Mucosa of stomach (tissue), 1 donor: ENCODE measurements around the gene CHMP2A.
"Not testable (repeated sequence)": the region's sequence is repeated elsewhere in the genome, so short reads cannot be mapped to it uniquely, and the experiment has no call there.

ENCODE experiments used
- H3K27me3 ChIP-seq: one replicate; pipeline ENCODE4 v1.7.0; 2013; ENCODE audit warnings: mild to moderate bottlenecking, low read length; ENCODE audit not compliant: control insufficient read depth, insufficient read depth
- H3K36me3 ChIP-seq: one replicate; pipeline ENCODE4 v1.7.0; 2013; ENCODE audit warnings: low read length; ENCODE audit not compliant: control insufficient read depth, insufficient read depth
- H3K4me1 ChIP-seq: one replicate; pipeline ENCODE4 v1.7.0; 2013; ENCODE audit warnings: mild to moderate bottlenecking, low read length; ENCODE audit not compliant: control insufficient read depth, insufficient read depth
- H3K4me3 ChIP-seq: one replicate; pipeline ENCODE4 v1.7.0; 2013; ENCODE audit warnings: low read length
- H3K9ac ChIP-seq: one replicate; pipeline ENCODE4 v1.7.0; 2013; ENCODE audit warnings: mild to moderate bottlenecking, low read length, moderate library complexity
- H3K9me3 ChIP-seq: one replicate; pipeline ENCODE4 v1.7.0; 2013; ENCODE audit warnings: mild to moderate bottlenecking, low read length, moderate library complexity; ENCODE audit not compliant: control insufficient read depth
- donor health status: Pancreatic carcinoma.

The CHMP2A gene

DNA sequence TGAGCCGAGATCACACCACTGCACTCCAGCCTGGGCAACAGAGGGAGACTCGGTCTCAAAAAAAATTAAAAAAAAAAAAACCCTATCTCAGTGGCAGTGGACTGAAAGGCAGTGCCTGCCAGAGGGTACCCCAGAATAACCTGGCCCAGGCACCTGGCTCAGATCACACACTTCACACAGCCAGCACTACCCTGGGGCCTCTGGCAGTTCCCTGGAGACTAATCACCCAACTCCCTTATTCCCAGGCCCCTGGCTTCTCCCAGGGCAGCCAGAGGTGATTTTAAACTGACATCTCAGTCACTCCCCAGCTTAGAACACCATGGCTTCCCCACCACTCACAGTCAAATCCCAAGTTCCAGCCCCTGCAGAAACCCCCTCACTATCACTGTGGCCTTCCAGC, 39.6 kb downstream of the CHMP2A start:
- Histone ChIP-seq H3K9ac (no peak overlapping the region), H3K4me3 (no peak overlapping the region), H3K4me1 (peaks cover 38% of the 10 kb centered on the region), H3K27me3 (no peaks in the 10 kb centered on the region), H3K36me3 (no peaks in the 10 kb centered on the region), H3K9me3 (no peaks in the 10 kb centered on the region)

DNA sequence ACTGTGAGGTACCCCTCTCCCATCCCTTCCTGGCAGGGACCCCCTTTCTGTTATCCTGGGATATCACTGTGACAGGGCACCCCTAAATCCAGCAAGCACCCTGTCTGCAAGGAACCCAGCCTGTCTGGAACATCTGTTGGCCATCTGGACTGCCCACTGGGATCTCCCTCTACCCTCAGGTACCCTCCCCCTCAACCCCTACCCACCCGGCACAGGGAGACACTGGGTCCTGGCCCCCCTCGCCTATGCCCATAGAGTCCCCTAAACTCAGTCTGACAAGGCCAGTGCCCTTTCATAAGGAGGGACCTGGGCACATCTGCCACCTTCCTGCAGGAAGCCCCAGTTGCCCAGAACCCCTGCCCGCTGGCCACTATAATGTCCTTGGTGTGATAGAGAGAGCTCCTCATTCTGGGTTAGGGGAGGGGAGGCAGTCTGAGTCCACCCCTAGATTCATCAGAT, 40.3 kb downstream of the CHMP2A start:
- Histone ChIP-seq H3K4me3 (no peak overlapping the region), H3K4me1 (peaks cover 38% of the 10 kb centered on the region)

DNA sequence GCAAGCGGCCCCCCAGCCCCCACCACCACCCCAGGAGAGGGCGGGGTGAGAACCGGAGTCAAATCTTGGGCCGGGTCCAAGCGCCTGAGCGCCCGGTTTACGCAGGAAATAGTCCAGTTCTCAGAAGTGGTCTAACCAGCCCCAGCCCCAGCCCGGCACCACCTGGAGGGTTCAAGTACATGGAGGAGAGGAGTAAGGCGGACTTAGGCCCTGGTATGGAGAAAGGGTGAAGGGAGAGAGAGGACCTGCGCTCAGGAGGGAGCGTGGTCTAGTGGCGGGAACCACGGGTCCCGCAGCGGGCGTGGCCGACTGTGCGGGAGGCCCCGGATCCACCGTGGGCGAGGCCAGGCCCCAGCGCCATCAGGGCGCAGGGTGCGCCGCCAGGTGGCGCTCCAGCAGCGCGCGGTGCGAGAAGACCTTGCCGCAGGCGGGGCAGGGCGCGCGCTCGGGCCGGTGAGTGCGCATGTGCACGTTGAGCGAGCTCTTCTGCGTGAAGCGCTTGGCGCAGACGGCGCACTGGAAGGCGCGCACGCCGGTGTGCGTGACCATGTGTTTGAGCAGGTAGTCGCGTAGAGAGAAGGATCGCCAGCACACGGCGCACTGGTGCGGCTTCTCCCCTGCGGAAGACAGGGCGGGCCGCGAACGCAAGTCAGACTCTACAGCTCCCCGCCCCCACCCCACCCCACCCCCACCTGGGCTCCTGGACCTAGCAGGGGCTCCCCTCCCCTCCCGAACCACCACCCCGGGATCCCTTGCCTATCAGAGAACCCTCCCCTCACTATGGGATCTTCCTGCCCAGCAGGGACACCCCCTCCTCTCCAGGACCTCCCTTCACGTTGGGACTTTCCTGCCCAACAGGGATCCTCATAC, 41.0 kb downstream of the CHMP2A start:
- H3K9ac ChIP-seq, result peak overlapping the region; percentile 69
- H3K4me1 ChIP-seq, result peaks cover 38% of the 10 kb centered on the region
- H3K4me3 ChIP-seq, result no peak overlapping the region
- H3K27me3 ChIP-seq, result no peaks in the 10 kb centered on the region
- no peaks in the 10 kb centered on the region for H3K36me3 ChIP-seq
- no peaks in the 10 kb centered on the region for H3K9me3 ChIP-seq

More for the DNA sequence above, 40.3 kb downstream of the CHMP2A start:
- Histone ChIP-seq H3K9me3 (no peaks in the 10 kb centered on the region), H3K9ac (peak overlapping the region; percentile 53), H3K27me3 (no peaks in the 10 kb centered on the region), H3K36me3 (no peaks in the 10 kb centered on the region)

DNA sequence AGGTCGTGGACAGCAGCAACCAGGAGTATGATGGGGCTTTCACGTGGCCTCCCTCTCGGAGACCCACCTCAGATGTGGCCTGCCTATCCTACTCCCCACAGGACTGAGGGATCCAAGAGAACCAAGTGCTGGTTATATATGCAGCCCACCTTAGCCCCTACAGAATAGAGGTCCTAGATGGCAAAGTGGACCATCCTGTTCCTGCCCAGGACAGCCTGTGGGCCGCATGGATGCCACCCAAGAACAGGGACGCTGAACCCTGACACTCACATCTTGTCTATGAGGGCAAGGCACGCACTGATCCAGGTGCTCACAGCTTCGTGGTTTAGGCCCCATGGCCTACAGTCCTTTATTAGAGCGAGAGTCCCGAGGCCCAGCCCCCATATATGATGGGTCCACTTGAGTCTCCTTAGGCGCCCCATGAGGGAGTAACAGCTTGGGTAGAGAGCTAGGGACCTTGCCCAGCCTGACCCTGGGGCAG, 41.7 kb downstream of the CHMP2A start:
- H3K27me3 ChIP-seq, result no peaks in the 10 kb centered on the region
- H3K9ac ChIP-seq, result peak overlapping the region; percentile 69
- no peak overlapping the region for H3K4me3 ChIP-seq
- no peaks in the 10 kb centered on the region for H3K9me3 ChIP-seq
- no peaks in the 10 kb centered on the region for H3K36me3 ChIP-seq
- H3K4me1 ChIP-seq, result peaks cover 33% of the 10 kb centered on the region

DNA sequence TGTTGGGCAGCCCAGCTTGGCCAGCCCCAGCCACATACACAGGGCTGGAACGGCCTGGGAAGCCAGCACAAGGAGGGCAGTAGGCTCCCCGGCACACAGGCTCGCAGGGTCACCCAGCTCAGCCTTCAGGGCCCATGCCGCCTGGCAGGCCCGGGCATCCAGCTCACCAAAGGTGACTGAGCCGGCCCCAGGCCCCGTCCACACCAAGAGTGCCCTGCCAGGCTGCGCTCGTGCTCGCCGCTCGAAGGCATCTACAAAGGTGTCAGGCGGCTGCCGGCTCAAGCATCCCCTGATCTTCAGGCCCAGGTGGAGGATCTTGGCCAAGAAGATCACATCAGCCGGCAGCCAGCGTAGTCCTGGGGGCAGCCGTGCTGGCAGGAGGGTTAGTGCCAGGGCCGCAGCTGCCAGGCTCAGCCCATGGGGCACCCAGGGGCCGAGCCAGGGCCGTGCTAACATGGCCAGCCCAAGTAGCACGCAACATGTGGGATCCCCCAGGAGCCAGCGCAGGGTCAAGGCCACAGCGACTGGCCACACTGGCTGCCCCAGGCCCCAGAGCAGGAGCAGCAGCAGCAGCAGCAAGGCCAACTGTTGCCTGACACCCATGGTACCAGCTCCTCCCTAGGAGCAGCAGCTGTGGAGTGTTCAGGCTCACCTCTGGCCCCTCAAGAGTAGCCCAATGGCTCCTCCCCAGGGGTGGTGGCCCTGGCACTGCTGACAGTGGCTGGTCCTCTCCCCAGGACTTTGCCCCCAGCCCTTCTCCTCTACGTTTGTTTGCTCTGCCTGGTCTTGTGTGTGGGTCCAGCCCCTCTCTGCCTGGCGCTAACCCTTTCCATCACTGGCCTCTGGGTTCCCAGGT, 43.3 kb downstream of the CHMP2A start, which contains the start of gene SLC27A5:
Gene SLC27A5 (minus strand): TSS at position 640 of the 856 bp plus-strand sequence. CDS start 37 bp downstream, at position 603.
- no peaks in the 10 kb centered on the region for H3K9me3 ChIP-seq
- no peak within 1 kb of the TSS for H3K4me3 ChIP-seq
- H3K4me1 ChIP-seq, result peaks cover 28% of the 10 kb centered on the region
- H3K36me3 ChIP-seq, result no peaks in the 10 kb centered on the region
- H3K9ac ChIP-seq, result no peak within 1 kb of the TSS
- no peaks in the 10 kb centered on the region for H3K27me3 ChIP-seq

DNA sequence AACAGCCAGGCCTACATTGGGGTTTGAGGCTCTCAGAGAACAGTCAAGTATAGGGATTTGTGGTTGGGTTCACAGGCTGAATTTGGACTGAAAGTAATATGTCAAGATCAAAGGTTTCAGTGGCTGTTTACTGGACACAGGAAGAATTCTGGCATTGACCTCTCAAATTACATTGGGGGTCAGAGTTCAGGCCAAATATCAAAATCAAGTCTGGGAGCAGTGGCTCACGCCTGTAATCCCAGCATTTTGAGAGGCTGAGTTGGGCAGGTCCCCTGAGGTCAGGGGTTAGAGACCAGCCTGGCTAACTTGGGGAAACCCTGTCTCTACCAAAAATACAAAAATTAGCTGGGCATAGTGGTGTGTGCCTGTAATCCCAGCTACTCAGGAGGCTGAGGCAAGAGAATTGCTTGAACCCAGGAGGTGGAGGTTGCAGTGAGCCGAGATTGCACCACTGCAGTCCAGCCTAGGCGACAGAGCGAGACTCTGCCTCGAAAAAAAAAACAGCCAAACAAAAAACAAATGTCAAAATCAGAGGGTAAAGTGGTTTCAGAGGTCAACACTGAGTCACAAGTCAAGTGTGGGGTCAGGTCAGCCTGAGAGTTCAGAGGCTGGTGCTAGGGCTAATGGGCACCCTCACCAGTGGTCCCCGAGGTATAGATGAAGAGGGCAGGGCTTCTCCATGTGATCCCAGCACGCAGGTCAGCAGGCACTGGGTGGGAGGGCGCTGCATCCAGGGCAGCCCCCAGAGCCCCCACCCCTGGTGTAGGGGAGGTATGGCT, 44.6 kb downstream of the CHMP2A start:
- no peaks in the 10 kb centered on the region for H3K27me3 ChIP-seq
- no peaks in the 10 kb centered on the region for H3K36me3 ChIP-seq
- no peak overlapping the region for H3K9ac ChIP-seq
- no peaks in the 10 kb centered on the region for H3K9me3 ChIP-seq
- H3K4me1 ChIP-seq, result peaks cover 28% of the 10 kb centered on the region
- no peak overlapping the region for H3K4me3 ChIP-seq

DNA sequence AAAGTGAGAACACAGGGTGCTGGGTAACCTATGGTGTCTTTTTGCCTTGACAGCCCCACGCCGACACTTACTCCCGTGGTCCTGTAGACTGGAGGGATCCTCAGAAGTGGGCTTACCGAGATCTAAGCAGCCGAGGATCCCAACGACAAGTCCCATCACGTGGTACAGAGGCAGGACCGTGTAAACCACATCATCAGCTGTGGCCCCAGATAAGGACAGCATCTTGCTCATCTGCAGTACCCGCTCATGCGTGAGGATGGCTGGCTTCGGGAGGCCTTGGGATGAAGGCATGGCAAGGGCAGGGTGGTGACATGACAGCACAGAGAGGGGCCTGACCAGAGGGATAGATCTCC, 45.2 kb downstream of the CHMP2A start:
- H3K9me3 ChIP-seq, result no peaks in the 10 kb centered on the region
- no peak overlapping the region for H3K4me3 ChIP-seq
- H3K9ac ChIP-seq, result no peak overlapping the region
- H3K36me3 ChIP-seq, result no peaks in the 10 kb centered on the region
- no peaks in the 10 kb centered on the region for H3K27me3 ChIP-seq
- peaks cover 27% of the 10 kb centered on the region for H3K4me1 ChIP-seq

DNA sequence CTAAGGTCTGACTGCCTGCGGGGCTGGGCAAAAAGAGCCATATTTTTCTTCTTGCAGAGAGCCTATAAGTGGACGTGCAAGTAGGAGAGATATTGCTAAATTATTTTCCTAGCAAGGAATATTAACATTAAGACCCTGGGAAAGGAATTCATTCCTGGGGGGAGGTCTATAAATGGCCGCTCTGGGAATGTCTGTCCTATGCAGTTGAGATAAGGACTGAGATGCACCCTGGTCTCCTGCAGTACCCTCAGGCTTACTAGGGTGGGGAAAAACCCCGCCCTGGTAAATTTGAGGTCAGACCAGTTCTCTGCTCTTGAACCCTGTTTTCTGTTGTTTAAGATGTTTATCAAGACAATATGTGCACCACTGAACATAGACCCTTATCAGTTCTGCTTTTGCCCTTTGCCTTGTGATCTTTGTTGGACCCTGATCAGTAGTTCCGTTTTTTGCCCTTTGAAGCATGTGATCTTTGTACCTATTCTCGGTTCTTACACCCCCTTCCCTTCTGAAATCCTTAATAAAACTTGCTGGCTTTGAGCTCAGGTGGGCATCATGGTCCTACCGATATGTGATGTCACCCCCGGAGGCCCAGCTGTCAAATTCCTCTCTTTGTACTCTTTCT, 47.2 kb downstream of the CHMP2A start:
- H3K4me1 ChIP-seq, result peaks cover 11% of the 10 kb centered on the region
- not testable (repeated sequence) for H3K27me3 ChIP-seq, H3K9ac ChIP-seq, H3K9me3 ChIP-seq, H3K4me3 ChIP-seq, H3K36me3 ChIP-seq
